ENCODE results near the gene UGT3A2. TPM values are rescaled to one million over a fixed set of nuclear protein-coding genes. Genes with fewer than 3 reads are reported as not detected.
A peak's percentile ranks its signal among the peaks of the same experiment; 100 is the strongest.

Gene UGT3A2
- total RNA-seq, 1 donor from 2014 or later, result not detected

DNA sequence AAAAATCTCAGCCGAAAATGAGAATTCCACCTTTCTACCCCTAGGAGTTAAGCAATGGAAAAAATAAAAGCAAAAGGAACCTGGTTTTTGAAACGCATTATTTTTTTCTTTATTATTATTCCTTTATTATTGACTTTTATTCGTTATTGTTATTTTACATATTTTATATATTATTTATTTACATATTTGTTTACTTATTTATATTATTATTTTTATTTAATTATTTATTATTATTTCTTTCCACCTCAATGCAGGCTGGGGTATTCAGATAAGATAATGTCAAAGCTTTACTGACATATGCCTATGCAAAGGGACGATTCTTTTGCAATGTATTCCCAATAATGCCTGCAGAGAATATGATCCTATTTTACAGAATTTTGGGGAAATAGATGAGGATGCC, 16.7 kb downstream of the UGT3A2 start:
- TF ChIP-seq, protein P1, sequence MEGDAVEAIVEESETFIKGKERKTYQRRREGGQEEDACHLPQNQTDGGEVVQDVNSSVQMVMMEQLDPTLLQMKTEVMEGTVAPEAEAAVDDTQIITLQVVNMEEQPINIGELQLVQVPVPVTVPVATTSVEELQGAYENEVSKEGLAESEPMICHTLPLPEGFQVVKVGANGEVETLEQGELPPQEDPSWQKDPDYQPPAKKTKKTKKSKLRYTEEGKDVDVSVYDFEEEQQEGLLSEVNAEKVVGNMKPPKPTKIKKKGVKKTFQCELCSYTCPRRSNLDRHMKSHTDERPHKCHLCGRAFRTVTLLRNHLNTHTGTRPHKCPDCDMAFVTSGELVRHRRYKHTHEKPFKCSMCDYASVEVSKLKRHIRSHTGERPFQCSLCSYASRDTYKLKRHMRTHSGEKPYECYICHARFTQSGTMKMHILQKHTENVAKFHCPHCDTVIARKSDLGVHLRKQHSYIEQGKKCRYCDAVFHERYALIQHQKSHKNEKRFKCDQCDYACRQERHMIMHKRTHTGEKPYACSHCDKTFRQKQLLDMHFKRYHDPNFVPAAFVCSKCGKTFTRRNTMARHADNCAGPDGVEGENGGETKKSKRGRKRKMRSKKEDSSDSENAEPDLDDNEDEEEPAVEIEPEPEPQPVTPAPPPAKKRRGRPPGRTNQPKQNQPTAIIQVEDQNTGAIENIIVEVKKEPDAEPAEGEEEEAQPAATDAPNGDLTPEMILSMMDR (IDR thresholded peaks at IDR 0.05), result no peak
- Histone ChIP-seq H3K27me3 (no peaks in the 10 kb centered on the region), H3K4me3 (no peak overlapping the region), H3K9me3 (no peaks in the 10 kb centered on the region), H3K27ac (no peak overlapping the region), H3K36me3 (no peaks in the 10 kb centered on the region), H3K4me1 (no peaks in the 10 kb centered on the region)
- no peak for ATAC-seq
- no peak for DNase-seq
- intact Hi-C loops (cut with DNase I), result no loop called here

DNA sequence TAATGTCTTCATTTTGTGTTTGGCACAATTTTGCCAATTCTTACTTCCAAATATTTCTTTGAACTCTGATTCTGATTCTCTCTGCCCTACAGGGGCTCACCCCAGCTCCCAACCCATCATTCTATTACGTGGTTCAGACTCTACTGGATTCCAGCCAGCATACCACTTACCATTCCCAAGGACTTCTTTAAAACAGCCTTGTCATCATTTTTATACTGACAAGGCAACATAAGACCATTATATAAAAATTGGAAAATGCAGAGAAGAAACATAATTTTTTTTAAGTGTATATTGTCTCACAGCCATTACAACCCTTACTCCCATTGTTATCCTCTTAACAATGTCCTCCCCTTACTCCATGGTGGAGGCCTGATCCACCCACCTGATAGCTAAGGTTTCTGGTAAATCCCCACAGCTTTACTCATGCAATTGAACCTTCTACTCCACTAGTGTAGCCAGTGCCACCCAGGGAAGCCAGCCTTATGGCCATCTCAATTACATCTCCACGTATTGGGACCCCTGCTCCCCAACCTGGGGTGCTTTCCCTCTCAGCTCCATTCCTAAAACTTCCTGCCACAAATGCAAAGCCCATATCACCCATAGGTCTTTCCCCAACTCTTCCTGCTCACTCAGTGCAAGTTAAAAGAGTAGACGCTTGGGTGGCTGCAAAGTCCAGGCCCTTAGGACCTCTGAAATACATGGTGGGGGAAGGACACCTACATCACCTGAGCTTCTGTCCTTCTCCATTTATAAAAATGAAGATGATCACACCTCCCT, 19.1 kb downstream of the UGT3A2 start:
- no peak overlapping the region for H3K4me3 ChIP-seq
- H3K27ac ChIP-seq, result no peak overlapping the region
- H3K27me3 ChIP-seq, result no peaks in the 10 kb centered on the region
- H3K4me1 ChIP-seq, result no peaks in the 10 kb centered on the region
- ATAC-seq (no peak), DNase-seq (no peak)
- H3K36me3 ChIP-seq, result no peaks in the 10 kb centered on the region
- TF ChIP-seq, protein P1 (IDR thresholded peaks at IDR 0.05), result no peak
- no peaks in the 10 kb centered on the region for H3K9me3 ChIP-seq
- intact Hi-C loops (cut with DNase I), result no loop called here

DNA sequence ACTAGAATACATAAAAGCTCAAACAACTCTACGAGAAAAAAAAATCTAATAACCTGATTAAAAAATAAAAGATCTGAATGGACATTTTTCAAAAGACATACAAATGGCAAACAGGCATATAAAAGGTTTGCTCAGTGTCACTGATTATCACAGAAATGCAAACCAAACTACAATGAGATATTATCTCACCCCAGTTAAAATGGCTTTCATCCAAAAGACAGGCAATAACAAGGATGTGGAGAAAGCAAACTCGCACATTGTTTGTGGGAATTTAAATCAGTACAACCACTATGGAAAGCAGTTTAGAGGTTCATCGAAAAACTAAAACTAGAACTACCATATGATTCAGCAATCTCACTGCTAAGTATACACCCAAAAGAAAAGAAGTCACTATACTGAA, 20.8 kb downstream of the UGT3A2 start:
- H3K4me1 ChIP-seq, result no peaks in the 10 kb centered on the region
- no peak overlapping the region for H3K4me3 ChIP-seq
- no peak for ATAC-seq
- H3K36me3 ChIP-seq, result no peaks in the 10 kb centered on the region
- intact Hi-C loops (cut with DNase I), result no loop called here
- no peaks in the 10 kb centered on the region for H3K9me3 ChIP-seq
- no peak for DNase-seq
- H3K27ac ChIP-seq, result no peak overlapping the region
- TF ChIP-seq, protein P1 (IDR thresholded peaks at IDR 0.05), result no peak
- no peaks in the 10 kb centered on the region for H3K27me3 ChIP-seq

DNA sequence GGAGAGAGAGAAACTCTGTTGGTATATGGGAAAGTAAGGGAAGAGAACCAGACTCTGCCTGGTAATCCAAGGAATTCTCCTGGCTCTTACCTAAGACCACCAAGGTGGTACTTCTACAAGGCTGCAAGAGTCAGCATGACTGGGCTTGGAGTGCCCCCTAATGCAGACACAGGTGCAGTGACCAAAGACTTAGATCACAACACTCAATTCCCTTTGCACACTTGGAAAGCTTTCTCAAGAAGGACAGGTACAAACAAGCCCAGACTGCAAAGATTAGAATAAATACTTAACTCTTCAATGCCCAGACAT, 25.2 kb downstream of the UGT3A2 start:
- intact Hi-C loops (cut with DNase I), result no loop called here
- no peaks in the 10 kb centered on the region for H3K4me1 ChIP-seq
- no peak overlapping the region for H3K27ac ChIP-seq
- H3K4me3 ChIP-seq, result no peak overlapping the region
- TF ChIP-seq, protein P1 (IDR thresholded peaks at IDR 0.05), result no peak
- ATAC-seq (no peak), DNase-seq (no peak)
- no peaks in the 10 kb centered on the region for H3K36me3 ChIP-seq
- no peaks in the 10 kb centered on the region for H3K9me3 ChIP-seq
- H3K27me3 ChIP-seq, result no peaks in the 10 kb centered on the region

DNA sequence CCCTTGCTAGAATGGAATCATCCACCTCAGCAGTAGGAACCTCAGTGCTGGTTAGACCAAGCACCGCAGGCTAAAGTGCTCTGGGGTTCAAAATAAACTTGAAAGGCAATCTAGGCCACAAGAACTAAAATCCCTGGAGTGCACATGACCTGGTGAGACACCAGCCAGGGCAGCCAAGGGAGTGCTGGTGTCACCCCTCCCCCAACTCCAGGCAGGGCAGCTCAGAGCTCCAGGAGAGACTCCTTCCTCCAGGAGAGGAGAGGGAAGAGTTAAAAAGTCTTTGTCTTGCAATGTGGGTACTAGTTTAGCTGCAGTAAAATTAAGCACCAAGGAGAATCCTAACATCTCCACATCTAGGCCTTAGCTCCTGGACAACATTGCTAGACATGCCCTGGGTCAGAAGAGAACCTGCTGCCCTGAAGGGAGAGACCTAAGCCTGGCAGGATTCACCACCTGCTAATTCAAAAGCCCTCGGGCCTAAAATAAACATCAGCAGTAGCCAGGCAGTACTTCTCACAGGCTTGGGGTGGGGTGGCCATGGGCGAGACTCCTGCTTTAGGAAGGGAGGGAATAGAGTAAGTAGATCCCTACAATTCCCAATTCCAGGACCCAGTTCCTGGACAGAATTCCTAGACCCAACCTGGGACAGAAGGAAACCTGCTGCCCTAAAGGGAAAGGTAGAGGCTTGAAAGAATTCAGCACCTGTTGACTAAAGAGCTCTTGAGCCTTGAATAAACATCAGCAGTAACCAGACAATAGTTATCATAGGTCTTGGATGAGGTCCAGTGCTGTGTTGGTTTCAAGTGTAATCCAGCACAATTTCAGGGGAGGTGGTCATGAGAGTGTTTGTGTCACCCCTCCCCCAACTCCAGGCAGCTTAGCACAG, 25.8 kb downstream of the UGT3A2 start:
- H3K36me3 ChIP-seq, result no peaks in the 10 kb centered on the region
- TF ChIP-seq, protein P1 (IDR thresholded peaks at IDR 0.05), result no peak
- ATAC-seq, result peak; percentile 75
- H3K9me3 ChIP-seq, result no peaks in the 10 kb centered on the region
- no peak overlapping the region for H3K27ac ChIP-seq
- no peaks in the 10 kb centered on the region for H3K4me1 ChIP-seq
- DNase-seq, result no peak
- H3K27me3 ChIP-seq, result no peaks in the 10 kb centered on the region
- intact Hi-C loops (cut with DNase I), result no loop called here
- no peak overlapping the region for H3K4me3 ChIP-seq

Data from upper lobe of right lung (tissue), 1 donor.